NT2/D1 (cell line): ENCODE measurements around the gene FOXO6.

Source experiments
- DNase-seq: peaks from one replicate; pipeline ENCODE4 v3.0.0-alpha.2; 2011; ENCODE audit warnings: low read depth, low spot score
- H3K27me3 ChIP-seq: 2 replicates; pipeline ENCODE4 v1.6.0; 2011; ENCODE audit warnings: mild to moderate bottlenecking; ENCODE audit not compliant: insufficient read length, insufficient read depth
- H3K36me3 ChIP-seq: 2 replicates; pipeline ENCODE4 v1.6.1; 2011; ENCODE audit warnings: mild to moderate bottlenecking, low read length, mixed read lengths; ENCODE audit not compliant: insufficient read depth, insufficient read length
- H3K4me1 ChIP-seq: 2 replicates; pipeline ENCODE4 v1.5.1; 2011; ENCODE audit not compliant: insufficient read depth, insufficient read length
- H3K4me3 ChIP-seq: 2 replicates; pipeline ENCODE4 v1.5.1; 2011; ENCODE audit warnings: low read depth; ENCODE audit not compliant: insufficient read length
- H3K9ac ChIP-seq: 2 replicates; pipeline ENCODE4 v1.6.0; 2011; ENCODE audit warnings: low read depth; ENCODE audit not compliant: insufficient read length
- H3K9me3 ChIP-seq: 2 replicates; pipeline ENCODE4 v1.5.1; 2011; ENCODE audit warnings: mild to moderate bottlenecking, low read length; ENCODE audit not compliant: insufficient read depth
- SUZ12 ChIP-seq: IDR thresholded peaks from 2 replicates; pipeline ENCODE4 v1.6.1; 2011; ENCODE audit not compliant: insufficient read length, insufficient read depth; ENCODE audit errors: extremely low read depth
- YY1 ChIP-seq: IDR thresholded peaks from 2 replicates; pipeline ENCODE4 v1.6.1; 2011; ENCODE audit not compliant: insufficient read length, insufficient read depth
- ZNF274 ChIP-seq: IDR thresholded peaks from 2 replicates; pipeline ENCODE4 v1.6.1; 2011; ENCODE audit warnings: mild to moderate bottlenecking, low read depth, low read length

Gene FOXO6

GRCh38 chr1:41426201-41426890 is 65.1 kb downstream of the FOXO6 start:
- no peak for TF ChIP-seq ZNF274
- TF ChIP-seq SUZ12, result no peak
- TF ChIP-seq YY1, result no peak
- H3K27me3 ChIP-seq, result no peaks in the 10 kb centered on the region
- no peak overlapping the region for H3K4me3 ChIP-seq

GRCh38 chr1:41427122-41427913 is 66.1 kb downstream of the FOXO6 start:
- Histone ChIP-seq H3K4me1 (peaks cover 13% of the 10 kb centered on the region), H3K9ac (no peak overlapping the region), H3K9me3 (no peaks in the 10 kb centered on the region), H3K36me3 (no peaks in the 10 kb centered on the region), H3K4me3 (no peak overlapping the region), H3K27me3 (no peaks in the 10 kb centered on the region)
- TF ChIP-seq YY1 (no peak), SUZ12 (no peak), ZNF274 (no peak)
- no peak for DNase-seq

More at GRCh38 chr1:41426201-41426890, 65.1 kb downstream of the FOXO6 start:
- H3K4me1 ChIP-seq, result peaks cover 8% of the 10 kb centered on the region
- H3K9ac ChIP-seq, result no peak overlapping the region
- no peaks in the 10 kb centered on the region for H3K9me3 ChIP-seq
- no peak for DNase-seq
- H3K36me3 ChIP-seq, result no peaks in the 10 kb centered on the region

DNA sequence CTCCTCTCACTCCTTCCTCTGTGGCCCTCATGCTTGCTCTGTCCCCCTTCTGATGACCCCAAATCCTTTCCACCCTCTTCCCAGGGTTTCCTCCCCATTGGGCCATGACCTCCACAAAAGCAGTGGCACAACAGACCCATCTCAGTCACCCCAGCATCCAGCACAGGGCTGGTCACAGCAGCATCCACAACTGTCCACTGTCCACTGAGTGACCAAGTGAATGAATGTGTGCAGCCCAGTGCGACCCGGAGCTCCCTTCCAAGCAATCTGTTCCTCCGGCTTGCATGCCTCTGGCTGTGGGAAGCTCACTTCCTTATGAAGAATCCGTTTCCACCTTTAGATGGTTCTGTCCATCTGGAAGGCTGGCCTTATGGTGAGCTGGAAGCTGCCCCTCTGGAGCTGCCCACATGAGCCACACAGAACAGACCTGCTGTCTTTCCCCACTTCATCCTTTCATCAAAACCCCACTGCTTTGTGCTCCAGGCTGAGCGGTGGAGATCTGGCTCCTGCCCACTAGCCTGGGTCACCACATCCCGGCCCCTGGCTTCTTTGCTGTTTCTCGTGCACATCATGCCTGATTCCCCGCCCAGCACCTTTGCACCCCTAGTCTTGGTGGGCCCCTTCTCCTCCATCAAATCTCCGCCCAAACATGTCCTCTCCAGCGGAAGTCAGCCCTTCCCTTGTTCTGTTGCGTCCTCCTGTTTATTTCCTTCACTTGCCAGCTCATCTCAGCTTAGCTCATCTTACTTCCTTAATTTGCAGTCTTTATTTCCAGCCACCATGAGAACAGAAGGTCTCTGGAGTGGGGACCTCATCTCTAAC is 66.9 kb downstream of the FOXO6 start:
- DNase-seq, result no peak
- Histone ChIP-seq H3K4me1 (peaks cover 16% of the 10 kb centered on the region), H3K9ac (no peak overlapping the region), H3K9me3 (no peaks in the 10 kb centered on the region), H3K27me3 (no peaks in the 10 kb centered on the region), H3K4me3 (no peak overlapping the region), H3K36me3 (no peaks in the 10 kb centered on the region)
- no peak for TF ChIP-seq ZNF274
- no peak for TF ChIP-seq YY1
- no peak for TF ChIP-seq SUZ12

GRCh38 chr1:41428738-41429640 is 67.8 kb downstream of the FOXO6 start:
- H3K9me3 ChIP-seq, result no peaks in the 10 kb centered on the region
- no peak for DNase-seq
- no peak overlapping the region for H3K4me3 ChIP-seq
- H3K27me3 ChIP-seq, result no peaks in the 10 kb centered on the region
- H3K4me1 ChIP-seq, result peaks cover 18% of the 10 kb centered on the region
- no peak overlapping the region for H3K9ac ChIP-seq
- H3K36me3 ChIP-seq, result no peaks in the 10 kb centered on the region
- TF ChIP-seq YY1 (no peak), SUZ12 (no peak), ZNF274 (no peak)

GRCh38 chr1:41429641-41430035 is 68.4 kb downstream of the FOXO6 start:
- no peaks in the 10 kb centered on the region for H3K36me3 ChIP-seq
- TF ChIP-seq SUZ12 (no peak), YY1 (no peak), ZNF274 (no peak)
- H3K27me3 ChIP-seq, result no peaks in the 10 kb centered on the region
- H3K9me3 ChIP-seq, result no peaks in the 10 kb centered on the region
- no peak overlapping the region for H3K4me3 ChIP-seq
- H3K4me1 ChIP-seq, result peaks cover 15% of the 10 kb centered on the region
- no peak overlapping the region for H3K9ac ChIP-seq
- no peak for DNase-seq

DNA sequence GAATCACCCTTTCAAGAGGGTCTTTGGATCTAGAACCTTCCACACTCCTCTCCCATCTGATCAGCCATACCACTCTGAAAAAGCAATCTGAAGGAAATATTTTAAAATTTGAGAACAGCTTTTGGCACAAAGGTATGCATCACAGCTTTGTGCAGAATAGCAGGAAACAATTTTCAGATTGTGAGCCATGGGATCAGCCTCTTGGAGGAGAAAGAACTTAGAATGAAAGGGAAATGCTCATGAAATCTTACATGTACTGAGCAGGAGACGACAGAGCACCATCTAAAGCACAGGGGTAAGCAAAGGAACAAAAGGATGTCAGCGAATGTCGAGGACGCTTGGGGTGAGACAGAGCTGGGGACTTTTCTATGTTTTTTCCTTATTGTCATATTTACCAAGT is 68.8 kb downstream of the FOXO6 start:
- Histone ChIP-seq H3K27me3 (no peaks in the 10 kb centered on the region), H3K9me3 (no peaks in the 10 kb centered on the region), H3K4me1 (peaks cover 16% of the 10 kb centered on the region), H3K36me3 (no peaks in the 10 kb centered on the region), H3K4me3 (no peak overlapping the region), H3K9ac (no peak overlapping the region)
- no peak for TF ChIP-seq YY1
- no peak for TF ChIP-seq ZNF274
- no peak for TF ChIP-seq SUZ12
- no peak for DNase-seq
